Measurements from ENCODE around the gene SPRYD4.

Gene SPRYD4

DNA sequence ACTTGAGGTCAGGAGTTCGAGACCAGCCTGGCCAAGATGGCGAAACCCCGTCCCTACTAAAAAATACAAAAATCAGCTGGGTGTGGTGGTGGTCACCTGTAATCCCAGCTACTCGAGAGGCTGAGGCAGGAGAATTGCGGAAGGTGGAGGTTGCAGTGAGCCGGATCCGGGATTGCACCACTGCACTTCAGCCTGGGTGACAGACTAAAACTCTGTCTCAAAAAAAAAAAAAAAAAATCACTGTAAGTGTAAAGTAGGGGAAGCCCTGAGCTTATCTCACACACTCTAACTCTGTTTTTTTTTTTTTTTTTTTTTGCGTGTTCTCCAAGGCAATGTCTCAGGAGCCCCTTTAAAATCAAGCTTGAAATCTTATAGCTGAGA, 52.8 kb downstream of the SPRYD4 start:
- no peaks in the 10 kb centered on the region for H3K9me3 ChIP-seq
- H3K36me3 ChIP-seq, result no peaks in the 10 kb centered on the region
- peaks cover 43 to 45% of the 10 kb centered on the region in 2 experiments for H3K4me1 ChIP-seq (ENCODE audit: control insufficient read depth in 1 of 2, insufficient read depth in 1 of 2, low read depth in 1 of 2, low read length in 1 of 2)
- H3K4me3 ChIP-seq (ENCODE audit: low read depth in 1 of 2, low read length in 1 of 2), result peak overlapping the region; percentile 48 to 54
- TF ChIP-seq, protein P1, sequence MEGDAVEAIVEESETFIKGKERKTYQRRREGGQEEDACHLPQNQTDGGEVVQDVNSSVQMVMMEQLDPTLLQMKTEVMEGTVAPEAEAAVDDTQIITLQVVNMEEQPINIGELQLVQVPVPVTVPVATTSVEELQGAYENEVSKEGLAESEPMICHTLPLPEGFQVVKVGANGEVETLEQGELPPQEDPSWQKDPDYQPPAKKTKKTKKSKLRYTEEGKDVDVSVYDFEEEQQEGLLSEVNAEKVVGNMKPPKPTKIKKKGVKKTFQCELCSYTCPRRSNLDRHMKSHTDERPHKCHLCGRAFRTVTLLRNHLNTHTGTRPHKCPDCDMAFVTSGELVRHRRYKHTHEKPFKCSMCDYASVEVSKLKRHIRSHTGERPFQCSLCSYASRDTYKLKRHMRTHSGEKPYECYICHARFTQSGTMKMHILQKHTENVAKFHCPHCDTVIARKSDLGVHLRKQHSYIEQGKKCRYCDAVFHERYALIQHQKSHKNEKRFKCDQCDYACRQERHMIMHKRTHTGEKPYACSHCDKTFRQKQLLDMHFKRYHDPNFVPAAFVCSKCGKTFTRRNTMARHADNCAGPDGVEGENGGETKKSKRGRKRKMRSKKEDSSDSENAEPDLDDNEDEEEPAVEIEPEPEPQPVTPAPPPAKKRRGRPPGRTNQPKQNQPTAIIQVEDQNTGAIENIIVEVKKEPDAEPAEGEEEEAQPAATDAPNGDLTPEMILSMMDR (IDR thresholded peaks at IDR 0.05), result no peak
- H3K27me3 ChIP-seq, result no peaks in the 10 kb centered on the region
- peak overlapping the region; percentile 77 for H3K27ac ChIP-seq

DNA sequence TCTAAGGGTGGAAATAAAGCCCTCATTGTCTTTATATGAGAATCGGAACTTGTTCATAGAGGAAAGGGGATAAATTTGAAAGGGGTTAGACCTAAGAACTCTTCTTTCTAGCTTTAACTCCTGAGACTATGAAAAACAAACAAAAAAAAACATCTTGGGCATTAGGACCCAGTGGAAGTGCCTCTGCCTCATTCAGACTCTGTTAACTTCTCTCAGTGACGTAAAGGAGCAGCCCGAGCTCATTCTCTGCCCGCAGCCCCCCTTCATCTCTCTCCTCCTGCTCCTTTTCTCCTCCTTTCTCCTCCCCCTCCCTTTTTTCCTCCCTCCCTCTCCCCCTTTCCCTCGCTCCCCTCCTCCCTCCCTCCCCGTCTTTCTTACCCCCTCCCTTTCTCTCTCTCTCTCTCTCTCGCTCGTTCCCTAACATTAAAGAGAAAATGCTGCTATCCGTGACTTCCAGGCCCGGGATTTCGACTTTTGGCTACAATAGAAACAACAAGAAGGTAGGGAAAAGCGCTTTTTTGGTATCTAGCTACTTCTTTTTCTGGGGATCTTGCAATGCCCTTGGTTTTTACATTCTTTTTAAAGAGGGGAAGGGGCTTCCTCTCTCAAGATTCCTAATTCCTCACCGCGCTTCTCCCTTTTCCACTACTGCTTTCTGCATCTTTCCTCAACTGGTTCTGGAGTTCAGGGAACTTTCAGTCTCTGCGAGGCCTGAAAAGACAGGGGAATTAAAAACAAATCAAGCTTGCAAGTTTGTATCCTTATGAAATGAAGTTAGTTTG, 53.4 kb downstream of the SPRYD4 start, which contains the start of gene RBMS2:
TSS of gene RBMS2 (plus strand) at position 231 of the 782 bp plus-strand sequence. CDS start at position 435, 204 bp downstream.
- peaks cover 43 to 45% of the 10 kb centered on the region in 2 experiments for H3K4me1 ChIP-seq (ENCODE audit: control insufficient read depth in 1 of 2, insufficient read depth in 1 of 2, low read depth in 1 of 2, low read length in 1 of 2)
- peak within 1 kb of the TSS; percentile 77 for H3K27ac ChIP-seq
- peak within 1 kb of the TSS; percentile 48 to 54 for H3K4me3 ChIP-seq (ENCODE audit: low read depth in 1 of 2, low read length in 1 of 2)
- H3K9me3 ChIP-seq, result no peaks in the 10 kb centered on the region
- TF ChIP-seq, protein P1 (IDR thresholded peaks at IDR 0.05), result no peak
- no peaks in the 10 kb centered on the region for H3K36me3 ChIP-seq
- H3K27me3 ChIP-seq, result no peaks in the 10 kb centered on the region

DNA sequence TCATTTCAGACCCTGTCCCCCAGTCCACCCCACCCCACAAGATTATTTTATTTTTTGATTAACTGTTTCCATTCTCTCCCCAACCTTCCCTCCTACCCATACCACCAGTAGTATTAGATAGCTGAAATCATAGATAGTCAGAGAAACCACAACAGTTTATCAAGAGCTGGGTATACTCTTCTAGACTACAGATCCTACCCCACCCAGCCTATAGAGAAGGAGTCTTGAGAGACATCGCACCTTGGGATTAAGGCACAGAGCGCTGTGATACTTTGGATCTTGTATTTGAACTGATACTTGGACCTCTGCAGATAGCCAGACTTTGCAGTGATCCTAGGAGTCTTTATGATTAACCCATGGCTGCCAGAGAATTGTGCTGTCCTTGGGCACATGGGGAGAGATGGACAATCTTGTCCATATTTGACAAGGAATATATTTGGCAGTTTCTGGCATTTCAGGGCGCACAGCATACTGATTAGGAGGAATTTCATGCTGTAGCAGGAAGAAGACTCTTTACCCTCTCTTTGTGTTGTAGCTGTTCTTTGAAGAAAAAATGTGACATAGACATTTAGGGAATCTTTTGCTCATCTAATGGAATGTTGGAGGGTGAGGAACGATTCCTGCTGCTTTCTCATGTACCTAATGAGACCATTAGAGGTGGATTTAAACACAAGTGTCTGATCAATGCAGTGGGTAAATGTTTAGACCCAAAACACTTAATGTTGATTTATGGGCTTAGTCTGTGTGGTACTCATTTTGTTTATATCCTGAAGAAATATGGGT, 54.2 kb downstream of the SPRYD4 start:
- Histone ChIP-seq H3K9me3 (no peaks in the 10 kb centered on the region), H3K36me3 (no peaks in the 10 kb centered on the region), H3K27ac (peak overlapping the region; percentile 77), H3K4me1 (ENCODE audit: control insufficient read depth in 1 of 2, insufficient read depth in 1 of 2, low read depth in 1 of 2, low read length in 1 of 2) (peaks cover 43 to 45% of the 10 kb centered on the region in 2 experiments), H3K4me3 (ENCODE audit: low read depth in 1 of 2, low read length in 1 of 2) (peak overlapping the region; percentile 48 to 54), H3K27me3 (no peaks in the 10 kb centered on the region)
- TF ChIP-seq, protein P1 (IDR thresholded peaks at IDR 0.05), result no peak

DNA sequence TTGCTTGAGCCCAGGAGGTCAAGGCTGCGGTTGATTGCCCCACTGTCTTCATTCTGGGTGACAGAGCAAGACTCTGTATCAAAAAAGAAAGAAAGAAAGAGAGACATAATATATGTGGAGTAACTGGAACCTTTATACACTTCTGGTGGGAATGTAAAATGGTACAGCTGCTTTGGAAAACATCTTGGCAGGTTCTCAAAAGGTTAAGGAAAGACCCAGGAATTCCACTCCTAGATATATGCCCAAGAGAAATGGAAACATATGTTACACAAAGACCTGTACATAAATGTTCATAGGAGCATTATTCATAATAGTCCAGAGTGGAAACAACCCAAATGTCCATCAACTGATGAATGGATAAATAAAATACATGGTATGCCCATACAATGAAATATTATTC, 60.5 kb downstream of the SPRYD4 start:
- TF ChIP-seq, protein P1 (IDR thresholded peaks at IDR 0.05), result no peak
- no peak overlapping the region for H3K27ac ChIP-seq

More for the DNA sequence above, 60.5 kb downstream of the SPRYD4 start:
- H3K36me3 ChIP-seq, result no peaks in the 10 kb centered on the region
- no peaks in the 10 kb centered on the region for H3K4me1 ChIP-seq (ENCODE audit: control insufficient read depth in 1 of 2, insufficient read depth in 1 of 2, low read depth in 1 of 2, low read length in 1 of 2)
- H3K4me3 ChIP-seq (ENCODE audit: low read depth in 1 of 2, low read length in 1 of 2), result no peak overlapping the region
- no peaks in the 10 kb centered on the region for H3K9me3 ChIP-seq
- H3K27me3 ChIP-seq, result no peaks in the 10 kb centered on the region

Data from neutrophil (primary cell).